ENCODE data around the gene ZNF570. TPM values are rescaled to one million over a fixed set of nuclear protein-coding genes. Genes with fewer than 3 reads are reported as not detected.

Gene ZNF570
- total RNA-seq, 4 donors from 2014 or later, result 5.3 to 11.2 (median 8.8) TPM

GRCh38 chr19:37511186-37511585, 42.0 kb downstream of the ZNF570 start:
- DNase-seq (ENCODE audit: low spot score) (no peak), ATAC-seq (ENCODE audit: low FRiP score) (no peak)
- no peak for TF ChIP-seq CTCF (IDR thresholded peaks at IDR 0.05)

GRCh38 chr19:37511821-37512220, 42.7 kb downstream of the ZNF570 start:
- DNase-seq (ENCODE audit: low spot score) (no peak), ATAC-seq (ENCODE audit: low FRiP score) (no peak)
- no peak for TF ChIP-seq CTCF (IDR thresholded peaks at IDR 0.05)

GRCh38 chr19:37513397-37513796, 44.2 kb downstream of the ZNF570 start:
- TF ChIP-seq CTCF (IDR thresholded peaks at IDR 0.05), result no peak
- ATAC-seq (ENCODE audit: low FRiP score) (no peak), DNase-seq (ENCODE audit: low spot score) (no peak)

- ATAC-seq (ENCODE audit: low FRiP score) (no peak), DNase-seq (ENCODE audit: low spot score) (no peak)
- no peak for TF ChIP-seq CTCF (IDR thresholded peaks at IDR 0.05)
These were observed 50.7 kb downstream of the ZNF570 start for GRCh38 chr19:37519890-37520289.

- DNase-seq (ENCODE audit: low spot score), result no peak
- TF ChIP-seq CTCF (IDR thresholded peaks at IDR 0.05), result no peak
- no peak for ATAC-seq (ENCODE audit: low FRiP score)
These were observed 68.3 kb downstream of the ZNF570 start for GRCh38 chr19:37537391-37537947.

Other genes with a start within 250 kb of the ZNF570 start
- 1 to 10 TPM; 3.7 to 7.4 (median 4.6) TPM for gene ZNF527, start 98.3 kb upstream of the ZNF570 start, total RNA-seq
- gene ZNF569, start 1.9 kb upstream of the ZNF570 start, total RNA-seq, result 1 to 10 TPM; 3.1 to 8.0 (median 4.6) TPM
- 1 to 10 TPM; 1.2 to 3.5 (median 1.3) TPM for gene ZNF793, start 37.6 kb downstream of the ZNF570 start, total RNA-seq
- gene ZNF571, start 125.4 kb downstream of the ZNF570 start, total RNA-seq, result 1 to 10 TPM; 2.3 to 7.3 (median 4.9) TPM
- 1 to 10 TPM; 1.2 to 2.2 (median 1.5) TPM for gene ZNF540, start 125.5 kb downstream of the ZNF570 start, total RNA-seq
- 10 to 100 TPM in 2 of 4 donors, 1 to 10 TPM in 2; 9.0 to 16.1 (median 11.1) TPM for gene ZFP30, start 186.1 kb downstream of the ZNF570 start, total RNA-seq